Karpas-422 (cell line): Measurements from ENCODE around the gene ZCWPW1. TPM values are rescaled to one million over a fixed set of nuclear protein-coding genes. Genes with fewer than 3 reads are reported as not detected.

Experiments used
- DNase-seq: peaks from one replicate; pipeline ENCODE4 v3.0.0-alpha.2; 2015
- H2AFZ ChIP-seq: fragments of 200-600 bp; sonication (generic); 2 replicates; pipeline ENCODE4 v1.6.1; 2014; ENCODE audit warnings: antibody characterized with exemption, low read length, mixed read lengths
- H3K27ac ChIP-seq: fragments of 200-600 bp; sonication (generic); 2 replicates; pipeline ENCODE4 v1.5.1; 2014; ENCODE audit warnings: mild to moderate bottlenecking, low read length, moderate library complexity
- H3K27me3 ChIP-seq: fragments of 200-600 bp; sonication (generic); 2 replicates; pipeline ENCODE4 v1.6.1; 2014; ENCODE audit warnings: low read length, mixed read lengths
- H3K36me3 ChIP-seq: fragments of 200-600 bp; sonication (generic); 2 replicates; pipeline ENCODE4 v1.6.1; 2014; ENCODE audit warnings: low read length, mixed read lengths; ENCODE audit not compliant: insufficient read depth
- H3K4me1 ChIP-seq: fragments of 200-600 bp; sonication (generic); 2 replicates; pipeline ENCODE4 v1.6.1; 2014; ENCODE audit warnings: mild to moderate bottlenecking, low read length, mixed read lengths
- H3K4me2 ChIP-seq: fragments of 200-600 bp; sonication (generic); 2 replicates; pipeline ENCODE4 v1.6.1; 2014; ENCODE audit warnings: low read length, low read depth, mild to moderate bottlenecking; ENCODE audit not compliant: poor library complexity, severe bottlenecking
- H3K4me3 ChIP-seq: fragments of 200-600 bp; sonication (generic); 2 replicates; pipeline ENCODE4 v1.5.1; 2014; ENCODE audit warnings: mild to moderate bottlenecking, antibody characterized with exemption, low read length, mixed read lengths
- H3K79me2 ChIP-seq: fragments of 200-600 bp; sonication (generic); 2 replicates; pipeline ENCODE4 v1.6.1; 2014; ENCODE audit warnings: mild to moderate bottlenecking, low read length, mixed read lengths
- H3K9ac ChIP-seq: fragments of 200-600 bp; sonication (generic); 2 replicates; pipeline ENCODE4 v1.6.0; 2014; ENCODE audit warnings: low read length
- H3K9me2 ChIP-seq: fragments of 200-600 bp; sonication (generic), shearing (Covaris generic); replicated peaks from 2 replicates; pipeline ENCODE4 v1.6.0; 2014; ENCODE audit warnings: mild to moderate bottlenecking, low read length, moderate library complexity; ENCODE audit not compliant: insufficient read depth
- H3K9me3 ChIP-seq: fragments of 300-700, 200-600 bp; sonication (generic); 2 replicates; pipeline ENCODE4 v1.6.1; 2014; ENCODE audit warnings: low read length, mixed read lengths
- H4K20me1 ChIP-seq: fragments of 200-600 bp; sonication (generic); 2 replicates; pipeline ENCODE4 v1.6.1; 2014; ENCODE audit warnings: mild to moderate bottlenecking, antibody characterized with exemption, low read length, low read depth; ENCODE audit not compliant: insufficient read depth
- total RNA-seq: library from RNA; depleted of rRNA; stranded (reverse); fragments of >200 nt; shearing (Covaris generic); gene quantifications from 2 replicates; pipeline ENCODE4 v1.2.3, GENCODE V29; 2014; ENCODE audit warnings: low replicate concordance

The ZCWPW1 gene
- total RNA-seq, 1 experiment from 2014 or later: 3.0 TPM

GRCh38 chr7:100437150-100438100 lies 8.9 kb upstream of the ZCWPW1 start:
- no peaks in the 10 kb centered on the region for H3K9me3 ChIP-seq
- DNase-seq: peak; percentile 31
- no peaks in the 10 kb centered on the region for H3K9me2 ChIP-seq
- no peak overlapping the region; the same call in 1 of the 2 replicates for H3K4me3 ChIP-seq
- H3K79me2 ChIP-seq: peaks cover 11% of the 10 kb centered on the region
- H4K20me1 ChIP-seq: no peaks in the 10 kb centered on the region
- H3K9ac ChIP-seq: no peak overlapping the region
- peak overlapping the region; percentile 92 for H3K4me2 ChIP-seq
- H3K36me3 ChIP-seq: peaks cover under 1% of the 10 kb centered on the region; the same call in 1 of the 2 replicates
- no peak overlapping the region for H3K27ac ChIP-seq
- H3K27me3 ChIP-seq: no peaks in the 10 kb centered on the region
- H2AFZ ChIP-seq: no peak overlapping the region
- H3K4me1 ChIP-seq: peaks cover 33% of the 10 kb centered on the region

GRCh38 chr7:100435401-100436304 lies 7.2 kb upstream of the ZCWPW1 start:
- DNase-seq: peak; percentile 83
- H3K27me3 ChIP-seq: no peaks in the 10 kb centered on the region
- H3K9me2 ChIP-seq: no peaks in the 10 kb centered on the region
- peak overlapping the region; percentile 83 for H3K27ac ChIP-seq
- H3K4me2 ChIP-seq: peak overlapping the region; percentile 92
- H3K9ac ChIP-seq: peak overlapping the region; percentile 95
- peaks cover 28% of the 10 kb centered on the region for H3K79me2 ChIP-seq
- no peaks in the 10 kb centered on the region for H3K9me3 ChIP-seq
- H4K20me1 ChIP-seq: peaks cover 9% of the 10 kb centered on the region; the same call in 1 of the 2 replicates
- H3K4me3 ChIP-seq: peak overlapping the region; percentile 90
- H3K4me1 ChIP-seq: peaks cover 51% of the 10 kb centered on the region
- H2AFZ ChIP-seq: no peak overlapping the region
- H3K36me3 ChIP-seq: peaks cover 16% of the 10 kb centered on the region

GRCh38 chr7:100434297-100435144 lies 6.0 kb upstream of the ZCWPW1 start:
- Histone ChIP-seq H3K27me3 (no peaks in the 10 kb centered on the region), H3K4me2 (peak overlapping the region; percentile 92), H3K4me3 (peak overlapping the region; percentile 90), H3K9ac (peak overlapping the region; percentile 95), H3K9me2 (no peaks in the 10 kb centered on the region), H3K27ac (peak overlapping the region; percentile 83), H3K9me3 (no peaks in the 10 kb centered on the region), H4K20me1 (peaks cover 11% of the 10 kb centered on the region; the same call in 1 of the 2 replicates), H3K79me2 (peaks cover 37% of the 10 kb centered on the region), H3K4me1 (peaks cover 55% of the 10 kb centered on the region), H2AFZ (no peak overlapping the region), H3K36me3 (peaks cover 17% of the 10 kb centered on the region)
- DNase-seq: peak; percentile 50

GRCh38 chr7:100433592-100434296 lies 5.2 kb upstream of the ZCWPW1 start:
- Histone ChIP-seq H3K4me2 (peak overlapping the region; percentile 92), H3K9me2 (no peaks in the 10 kb centered on the region), H3K27me3 (no peaks in the 10 kb centered on the region), H3K4me1 (peaks cover 55% of the 10 kb centered on the region), H2AFZ (no peak overlapping the region), H3K36me3 (peaks cover 17% of the 10 kb centered on the region), H3K9me3 (no peaks in the 10 kb centered on the region), H3K9ac (peak overlapping the region; percentile 16; the same call in 1 of the 2 replicates), H3K79me2 (peaks cover 37% of the 10 kb centered on the region), H3K4me3 (no peak overlapping the region; the same call in 1 of the 2 replicates), H3K27ac (no peak overlapping the region), H4K20me1 (peaks cover 11% of the 10 kb centered on the region; the same call in 1 of the 2 replicates)
- DNase-seq: no peak

- Histone ChIP-seq H3K4me1 (peaks cover 58% of the 10 kb centered on the region), H3K9me3 (no peaks in the 10 kb centered on the region), H3K9me2 (no peaks in the 10 kb centered on the region), H3K4me3 (no peak overlapping the region), H3K27me3 (no peaks in the 10 kb centered on the region), H3K4me2 (peak overlapping the region; percentile 92), H3K36me3 (peaks cover 17% of the 10 kb centered on the region), H3K9ac (peak overlapping the region; percentile 16; the same call in 1 of the 2 replicates), H3K27ac (no peak overlapping the region), H4K20me1 (peaks cover 11% of the 10 kb centered on the region; the same call in 1 of the 2 replicates), H3K79me2 (peaks cover 37% of the 10 kb centered on the region), H2AFZ (no peak overlapping the region)
- no peak for DNase-seq
Observed at GRCh38 chr7:100433276-100433591, 4.7 kb upstream of the ZCWPW1 start.

- Histone ChIP-seq H4K20me1 (peaks cover 11% of the 10 kb centered on the region; the same call in 1 of the 2 replicates), H3K9ac (peak overlapping the region; percentile 16; the same call in 1 of the 2 replicates), H3K79me2 (peaks cover 37% of the 10 kb centered on the region), H3K36me3 (peaks cover 17% of the 10 kb centered on the region), H2AFZ (no peak overlapping the region), H3K27me3 (no peaks in the 10 kb centered on the region), H3K4me2 (peak overlapping the region; percentile 92), H3K4me1 (peaks cover 63% of the 10 kb centered on the region), H3K4me3 (no peak overlapping the region), H3K9me2 (no peaks in the 10 kb centered on the region), H3K9me3 (no peaks in the 10 kb centered on the region), H3K27ac (no peak overlapping the region)
- no peak for DNase-seq
Observed at GRCh38 chr7:100432621-100433275, 4.2 kb upstream of the ZCWPW1 start.
